Activated CD8-positive, alpha-beta memory T cell treated with anti-CD3 and anti-CD28 coated beads, Interleukin-2, amount 10 ng/mL, durations not matched to agents 7 days and 5 days (primary cell): ENCODE results near the gene OR8B4. TPM values are rescaled to one million over a fixed set of nuclear protein-coding genes. Genes with fewer than 3 reads are reported as not detected.
"Not testable (repeated sequence)": the region's sequence is repeated elsewhere in the genome, so short reads cannot be mapped to it uniquely, and the experiment has no call there.

Source experiments
- ATAC-seq: fragments of 150-1000 bp; cut with Tn5 transposase; one replicate; pipeline ENCODE4 v1.10.0; 2021; ENCODE audit warnings: moderate library complexity
- CTCF ChIA-PET: fragments of 350-600 bp; sonication (Branson Sonifier 250); formaldehyde crosslinking; loops from one replicate; lab custom pipeline; 2021; ENCODE audit warnings: antibody characterized with exemption; lab: Charles Lee
- DNase-seq: peaks from one replicate; pipeline ENCODE4 v3.0.0-alpha.2; 2020
- H3K27ac Mint-ChIP-seq: one replicate; pipeline ENCODE4 v1.8.0; 2021; ENCODE audit warnings: mild to moderate bottlenecking, mixed read lengths
- H3K27me3 Mint-ChIP-seq: one replicate; pipeline ENCODE4 v1.8.0; 2021; ENCODE audit warnings: mixed read lengths
- H3K36me3 Mint-ChIP-seq: one replicate; pipeline ENCODE4 v1.8.0; 2021; ENCODE audit warnings: mild to moderate bottlenecking, mixed read lengths
- H3K4me1 Mint-ChIP-seq: one replicate; pipeline ENCODE4 v1.8.0; 2021; ENCODE audit warnings: mixed read lengths
- H3K4me3 Mint-ChIP-seq: one replicate; pipeline ENCODE4 v1.8.0; 2021; ENCODE audit warnings: mild to moderate bottlenecking, moderate library complexity, mixed read lengths
- H3K9me3 Mint-ChIP-seq: one replicate; pipeline ENCODE4 v1.8.0; 2022; ENCODE audit warnings: low read depth, mixed read lengths
- total RNA-seq, 2 experiments: library from RNA; stranded (reverse); gene quantifications; one replicate each; pipeline ENCODE4 v1.2.3, GENCODE V29; 2021

Gene OR8B4, protein sequence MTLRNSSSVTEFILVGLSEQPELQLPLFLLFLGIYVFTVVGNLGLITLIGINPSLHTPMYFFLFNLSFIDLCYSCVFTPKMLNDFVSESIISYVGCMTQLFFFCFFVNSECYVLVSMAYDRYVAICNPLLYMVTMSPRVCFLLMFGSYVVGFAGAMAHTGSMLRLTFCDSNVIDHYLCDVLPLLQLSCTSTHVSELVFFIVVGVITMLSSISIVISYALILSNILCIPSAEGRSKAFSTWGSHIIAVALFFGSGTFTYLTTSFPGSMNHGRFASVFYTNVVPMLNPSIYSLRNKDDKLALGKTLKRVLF
- not detected for total RNA-seq

DNA sequence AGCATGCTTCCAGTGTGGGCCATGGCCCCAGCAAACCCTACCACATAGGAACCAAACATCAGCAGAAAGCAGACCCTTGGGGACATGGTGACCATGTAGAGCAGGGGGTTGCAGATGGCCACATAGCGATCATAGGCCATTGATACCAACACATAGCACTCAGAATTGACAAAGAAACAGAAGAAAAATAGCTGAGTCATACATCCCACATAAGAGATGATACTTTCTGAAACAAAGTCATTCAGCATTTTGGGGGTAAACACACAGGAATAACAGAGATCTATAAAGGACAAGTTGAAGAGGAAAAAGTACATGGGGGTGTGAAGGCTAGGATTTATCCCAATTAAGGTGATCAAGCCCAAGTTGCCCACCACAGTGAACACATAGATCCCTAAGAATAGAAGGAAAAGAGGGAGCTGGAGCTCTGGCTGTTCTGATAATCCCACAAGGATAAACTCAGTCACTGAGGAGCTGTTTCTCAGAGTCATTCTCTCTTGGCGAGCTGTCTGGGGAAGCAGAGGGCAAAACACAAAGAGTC lies at the start of gene OR8B4:
TSS of gene OR8B4 (minus strand) at position 488 of the 538 bp plus-strand sequence. CDS start at position 488, 0 bp downstream.
- CTCF ChIA-PET, result no interaction called here

DNA sequence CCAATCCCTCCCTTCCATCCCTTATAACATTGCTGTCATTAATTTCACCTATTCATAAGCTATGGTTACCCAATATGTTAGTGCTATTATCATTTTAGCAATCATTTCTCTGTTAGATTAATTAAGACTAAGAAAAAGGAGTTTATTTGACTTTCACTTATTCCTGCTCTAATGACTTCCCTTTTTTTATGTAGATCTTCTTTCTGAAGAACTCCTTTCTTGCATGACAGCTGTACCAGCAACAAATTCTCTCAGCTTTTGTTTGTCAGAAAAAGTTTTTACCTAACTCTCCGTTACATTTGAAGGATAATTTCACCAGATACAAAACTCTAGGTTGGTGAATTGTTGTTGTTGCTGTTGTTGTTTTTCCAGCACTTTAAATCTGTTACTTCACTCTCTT lies 49.4 kb upstream of the OR8B4 start:
- Mint-ChIP-seq H3K36me3 (no peaks in the 10 kb centered on the region), H3K9me3 (no peaks in the 10 kb centered on the region), H3K27ac (no peak overlapping the region), H3K4me1 (no peaks in the 10 kb centered on the region), H3K27me3 (peaks cover 4% of the 10 kb centered on the region), H3K4me3 (no peak overlapping the region)
- CTCF ChIA-PET, result no interaction called here
- ATAC-seq (no peak), DNase-seq (no peak)

More for the DNA sequence above, at the start of gene OR8B4:
- Mint-ChIP-seq H3K4me1 (no peaks in the 10 kb centered on the region), H3K27ac (no peak within 1 kb of the TSS), H3K9me3 (no peaks in the 10 kb centered on the region), H3K27me3 (peaks cover 2% of the 10 kb centered on the region), H3K4me3 (no peak within 1 kb of the TSS), H3K36me3 (no peaks in the 10 kb centered on the region)
- ATAC-seq, result no peak
- no peak for DNase-seq

DNA sequence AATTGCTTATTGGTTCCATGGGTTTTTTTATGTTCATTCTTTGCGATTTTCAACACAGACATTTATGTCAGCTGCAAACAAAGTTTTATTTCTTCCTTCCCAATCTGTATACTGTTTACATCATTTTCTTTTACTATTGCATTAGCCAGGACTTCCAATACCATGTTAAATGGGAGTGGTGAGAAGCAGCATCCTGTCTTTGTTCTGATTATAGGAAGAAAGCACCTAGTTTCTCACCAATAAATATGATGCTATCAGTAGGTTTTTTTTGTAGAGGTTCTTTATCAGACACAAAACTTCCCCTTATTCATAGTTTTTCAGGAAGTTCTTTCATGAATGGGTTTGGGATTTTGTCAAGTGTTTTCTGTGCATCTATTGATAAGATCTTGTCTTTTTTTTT lies 48.8 kb upstream of the OR8B4 start:
- CTCF ChIA-PET, result no interaction called here
- H3K36me3 Mint-ChIP-seq, result no peaks in the 10 kb centered on the region
- H3K4me3 Mint-ChIP-seq, result no peak overlapping the region
- peaks cover 4% of the 10 kb centered on the region for H3K27me3 Mint-ChIP-seq
- no peaks in the 10 kb centered on the region for H3K9me3 Mint-ChIP-seq
- no peaks in the 10 kb centered on the region for H3K4me1 Mint-ChIP-seq
- DNase-seq, result no peak
- ATAC-seq, result no peak
- H3K27ac Mint-ChIP-seq, result no peak overlapping the region

DNA sequence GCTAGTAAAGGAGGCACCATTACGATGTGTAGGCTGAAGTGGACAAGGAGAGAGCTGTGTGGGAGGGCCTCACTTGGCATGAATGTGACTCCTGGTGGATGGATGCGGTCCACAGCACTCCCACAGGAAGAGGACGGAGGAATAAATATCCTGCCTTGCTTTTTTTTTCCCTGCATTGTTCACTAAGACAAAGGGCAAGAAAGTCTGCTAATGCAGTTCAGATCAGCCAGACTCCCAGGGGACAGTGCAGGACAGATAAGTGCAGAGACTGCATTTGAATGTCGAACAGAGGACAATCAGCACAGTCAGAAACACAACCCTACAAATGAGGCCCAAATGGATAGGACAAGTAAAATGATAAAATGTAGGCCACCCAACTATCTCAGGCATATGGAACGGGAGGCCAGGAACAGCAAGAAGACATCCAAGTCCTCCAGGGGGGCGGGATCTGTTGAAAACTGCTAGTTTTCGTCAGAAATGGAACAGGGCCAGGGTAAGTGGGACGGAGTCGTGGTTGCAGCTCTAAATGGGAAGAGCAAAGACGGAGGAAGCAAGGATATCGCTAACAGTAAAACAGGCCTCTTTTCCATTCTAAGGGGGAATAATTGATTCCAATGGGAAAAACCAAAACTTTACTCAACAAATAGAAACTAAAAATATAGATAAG lies 46.0 kb upstream of the OR8B4 start:
- Mint-ChIP-seq H3K4me1 (no peaks in the 10 kb centered on the region), H3K27ac (no peak overlapping the region), H3K27me3 (peaks cover 4% of the 10 kb centered on the region), H3K9me3 (no peaks in the 10 kb centered on the region), H3K4me3 (no peak overlapping the region), H3K36me3 (no peaks in the 10 kb centered on the region)
- ATAC-seq, result no peak
- no peak for DNase-seq
- CTCF ChIA-PET, result no interaction called here

DNA sequence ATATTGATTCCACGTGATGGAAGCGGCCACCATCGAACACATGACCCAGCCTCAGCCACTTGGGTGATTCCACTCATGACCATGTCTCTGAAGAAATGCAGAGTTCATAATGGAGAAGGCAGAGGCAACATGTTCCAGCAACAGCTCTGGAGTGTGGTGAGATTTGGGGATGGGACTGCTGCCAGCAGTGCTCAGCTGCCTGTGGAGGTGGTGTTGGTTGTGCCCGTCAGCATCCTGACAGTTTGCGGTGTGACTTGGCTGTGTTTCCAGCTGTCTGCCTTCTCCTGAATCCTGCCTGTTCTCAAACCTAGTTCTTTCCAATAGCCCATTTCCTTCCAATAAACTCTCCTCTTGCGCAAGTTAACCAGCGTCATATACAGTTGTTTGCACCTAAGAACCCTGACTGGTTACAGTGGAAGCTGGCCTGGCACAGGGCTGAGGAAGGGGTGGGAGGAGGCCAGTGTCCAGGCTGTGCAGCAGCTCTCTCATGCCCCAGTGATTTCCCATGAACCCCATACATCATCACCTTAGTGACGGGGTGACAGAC lies 42.8 kb upstream of the OR8B4 start:
- Mint-ChIP-seq H3K9me3 (no peaks in the 10 kb centered on the region), H3K27me3 (peaks cover 3% of the 10 kb centered on the region), H3K4me3 (no peak overlapping the region), H3K36me3 (no peaks in the 10 kb centered on the region), H3K4me1 (no peaks in the 10 kb centered on the region), H3K27ac (no peak overlapping the region)
- DNase-seq, result no peak
- no peak for ATAC-seq
- CTCF ChIA-PET, result no interaction called here

DNA sequence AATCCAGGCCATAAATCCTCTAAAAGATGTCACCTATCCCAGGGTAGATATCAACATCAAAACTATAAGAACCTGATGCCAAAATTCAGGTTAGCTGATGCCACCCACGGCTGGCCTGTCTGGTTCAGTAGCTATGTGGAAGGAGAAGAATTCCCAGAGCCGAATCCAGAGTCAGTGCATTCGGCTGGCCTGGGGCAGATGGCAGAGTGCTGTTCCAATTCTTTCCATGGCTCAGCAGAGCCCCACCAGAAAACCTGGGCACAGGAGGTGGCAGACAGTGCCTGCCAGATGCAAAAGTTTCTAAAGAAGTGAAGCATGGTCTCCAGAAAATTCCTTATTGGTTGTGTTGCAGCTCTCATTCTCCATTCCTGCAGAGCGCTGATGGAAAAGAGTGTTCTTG lies 40.7 kb upstream of the OR8B4 start:
- ATAC-seq (no peak), DNase-seq (no peak)
- Mint-ChIP-seq H3K27me3 (no peaks in the 10 kb centered on the region), H3K4me3 (no peak overlapping the region), H3K27ac (no peak overlapping the region), H3K36me3 (no peaks in the 10 kb centered on the region), H3K4me1 (no peaks in the 10 kb centered on the region), H3K9me3 (no peaks in the 10 kb centered on the region)
- CTCF ChIA-PET, result no interaction called here

DNA sequence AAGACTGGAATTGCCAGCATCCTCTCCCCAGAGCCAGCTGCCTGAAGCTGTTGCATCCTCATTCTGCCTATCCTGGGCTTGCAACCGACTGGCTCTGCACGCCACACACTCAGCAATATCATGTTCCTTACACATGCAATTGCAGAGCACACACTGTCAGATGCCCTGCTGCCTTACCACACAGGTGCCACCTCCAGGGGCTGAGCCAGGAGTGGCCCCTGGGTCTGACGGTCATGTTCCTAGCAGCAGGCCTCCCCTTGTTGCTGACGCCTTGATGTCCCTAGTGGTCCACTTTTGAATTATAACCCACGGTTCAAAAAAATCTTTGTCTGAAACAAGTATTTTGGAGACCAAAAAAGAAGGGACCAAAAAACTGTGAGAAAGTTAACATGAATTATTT lies 39.3 kb upstream of the OR8B4 start:
- H3K4me3 Mint-ChIP-seq, result no peak overlapping the region
- CTCF ChIA-PET, result no interaction called here
- ATAC-seq (no peak), DNase-seq (no peak)
- no peaks in the 10 kb centered on the region for H3K36me3 Mint-ChIP-seq
- H3K4me1 Mint-ChIP-seq, result no peaks in the 10 kb centered on the region
- no peaks in the 10 kb centered on the region for H3K27me3 Mint-ChIP-seq
- no peaks in the 10 kb centered on the region for H3K9me3 Mint-ChIP-seq
- no peak overlapping the region for H3K27ac Mint-ChIP-seq

DNA sequence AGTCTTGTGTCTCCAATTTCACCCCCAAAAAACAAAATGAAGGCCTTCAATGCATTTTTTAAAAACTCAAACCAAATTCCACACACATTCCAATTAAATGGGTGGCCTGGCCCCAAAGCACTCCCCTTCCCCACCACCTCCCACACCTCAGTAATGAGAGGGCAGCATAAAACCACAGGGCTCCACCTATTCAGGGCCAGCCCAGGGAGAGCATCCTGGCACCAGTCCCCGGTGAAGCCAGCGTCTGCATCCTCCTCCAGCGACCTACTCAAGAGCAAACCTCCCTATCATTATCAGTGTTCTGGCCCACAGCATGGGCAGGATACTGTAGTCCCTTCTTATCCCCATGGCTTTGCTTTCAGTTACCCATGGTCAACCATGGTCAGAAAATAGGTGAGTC lies 38.7 kb upstream of the OR8B4 start:
- no peak overlapping the region for H3K27ac Mint-ChIP-seq
- H3K9me3 Mint-ChIP-seq, result no peaks in the 10 kb centered on the region
- CTCF ChIA-PET, result no interaction called here
- H3K27me3 Mint-ChIP-seq, result no peaks in the 10 kb centered on the region
- H3K4me3 Mint-ChIP-seq, result no peak overlapping the region
- ATAC-seq, result no peak
- H3K36me3 Mint-ChIP-seq, result no peaks in the 10 kb centered on the region
- H3K4me1 Mint-ChIP-seq, result no peaks in the 10 kb centered on the region
- no peak for DNase-seq

DNA sequence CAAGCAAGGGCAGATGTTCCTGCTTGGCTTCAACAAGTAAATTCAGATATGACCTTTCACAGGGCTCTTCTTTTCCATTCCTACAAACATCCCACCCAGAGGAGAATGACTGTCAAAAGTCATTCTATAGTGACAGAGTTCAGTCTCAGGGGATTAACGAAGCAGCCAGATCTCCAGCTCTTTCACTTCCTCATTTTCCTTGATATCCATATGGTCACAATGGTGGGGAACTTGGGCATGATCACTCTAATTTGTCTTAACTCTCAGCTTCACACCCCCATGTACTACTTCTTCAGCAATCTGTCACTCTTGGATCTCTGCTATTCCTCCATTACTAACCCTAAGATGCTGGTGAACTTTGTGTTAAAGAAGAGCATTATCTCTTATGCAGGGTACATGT lies 35.8 kb upstream of the OR8B4 start:
- H3K4me1 Mint-ChIP-seq, result no peaks in the 10 kb centered on the region
- H3K9me3 Mint-ChIP-seq, result no peaks in the 10 kb centered on the region
- no peaks in the 10 kb centered on the region for H3K27me3 Mint-ChIP-seq
- H3K4me3 Mint-ChIP-seq, result no peak overlapping the region
- CTCF ChIA-PET, result no interaction called here
- ATAC-seq (no peak), DNase-seq (no peak)
- H3K27ac Mint-ChIP-seq, result no peak overlapping the region
- no peaks in the 10 kb centered on the region for H3K36me3 Mint-ChIP-seq

DNA sequence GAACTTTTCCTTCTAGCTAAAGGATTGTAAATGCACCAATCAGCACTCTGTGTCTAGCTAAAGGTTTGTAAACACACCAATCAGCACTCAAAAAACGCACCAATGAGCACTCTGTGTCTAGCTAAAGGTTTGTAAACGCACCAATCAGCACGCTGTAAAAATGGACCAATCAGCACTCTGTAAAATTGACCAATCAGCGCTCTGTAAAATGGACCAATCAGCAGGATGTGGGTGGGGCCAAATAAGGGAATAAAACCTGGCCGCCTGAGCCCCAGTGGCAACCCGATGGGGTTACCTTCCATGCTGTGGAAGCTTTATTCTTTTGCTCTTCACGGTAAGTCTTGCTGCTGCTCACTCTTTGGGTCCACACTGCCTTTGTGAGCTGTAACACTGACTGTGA lies 34.7 kb upstream of the OR8B4 start:
- H3K9me3 Mint-ChIP-seq, H3K36me3 Mint-ChIP-seq, ATAC-seq, H3K27me3 Mint-ChIP-seq, DNase-seq, H3K27ac Mint-ChIP-seq, CTCF ChIA-PET, H3K4me1 Mint-ChIP-seq, H3K4me3 Mint-ChIP-seq: not testable (repeated sequence)

DNA sequence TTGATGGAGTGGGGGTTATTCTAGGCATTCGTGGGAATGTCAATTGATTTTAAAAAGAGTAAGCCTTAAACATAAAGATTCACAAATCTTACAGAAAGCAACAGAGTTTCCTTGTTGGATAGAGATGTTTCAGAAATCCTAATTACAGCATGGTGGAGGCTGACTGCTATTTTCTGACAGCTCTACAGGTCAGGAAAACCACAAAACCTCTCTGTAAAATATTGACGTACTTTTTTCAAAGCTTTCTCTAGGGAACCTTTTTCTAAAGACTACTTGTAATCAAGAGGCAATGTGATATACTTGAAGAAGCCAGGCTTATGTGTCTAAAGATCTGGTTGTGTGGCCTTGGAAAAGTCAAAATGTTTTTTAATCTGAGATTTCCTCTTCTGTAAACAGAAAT lies 29.9 kb upstream of the OR8B4 start:
- CTCF ChIA-PET, result no interaction called here
- Mint-ChIP-seq H3K4me3 (no peak overlapping the region), H3K4me1 (no peaks in the 10 kb centered on the region), H3K9me3 (no peaks in the 10 kb centered on the region), H3K27ac (no peak overlapping the region), H3K27me3 (no peaks in the 10 kb centered on the region), H3K36me3 (no peaks in the 10 kb centered on the region)
- DNase-seq (no peak), ATAC-seq (no peak)

DNA sequence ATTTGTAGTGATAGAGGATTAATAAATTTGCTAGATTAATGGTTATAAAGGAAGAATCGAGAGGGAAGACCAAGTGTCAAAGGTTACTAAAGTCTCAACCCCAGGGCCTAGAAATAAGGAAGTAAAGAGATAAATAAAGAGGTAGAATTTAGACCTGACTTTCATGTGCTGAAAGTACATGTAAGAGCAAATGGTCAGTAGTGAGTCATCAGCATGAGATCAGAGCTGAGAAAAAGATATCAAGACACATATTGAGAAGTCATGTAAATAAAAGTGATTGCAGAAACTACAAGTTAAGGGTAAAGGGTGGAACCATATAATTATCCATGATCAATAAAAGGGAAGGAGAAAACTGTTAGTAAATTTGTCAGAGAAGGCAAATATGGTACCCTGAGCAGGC lies 22.2 kb upstream of the OR8B4 start:
- CTCF ChIA-PET, result no interaction called here
- no peak for ATAC-seq
- Mint-ChIP-seq H3K9me3 (no peaks in the 10 kb centered on the region), H3K27ac (no peak overlapping the region), H3K36me3 (no peaks in the 10 kb centered on the region), H3K27me3 (no peaks in the 10 kb centered on the region), H3K4me3 (no peak overlapping the region), H3K4me1 (no peaks in the 10 kb centered on the region)
- DNase-seq, result no peak

DNA sequence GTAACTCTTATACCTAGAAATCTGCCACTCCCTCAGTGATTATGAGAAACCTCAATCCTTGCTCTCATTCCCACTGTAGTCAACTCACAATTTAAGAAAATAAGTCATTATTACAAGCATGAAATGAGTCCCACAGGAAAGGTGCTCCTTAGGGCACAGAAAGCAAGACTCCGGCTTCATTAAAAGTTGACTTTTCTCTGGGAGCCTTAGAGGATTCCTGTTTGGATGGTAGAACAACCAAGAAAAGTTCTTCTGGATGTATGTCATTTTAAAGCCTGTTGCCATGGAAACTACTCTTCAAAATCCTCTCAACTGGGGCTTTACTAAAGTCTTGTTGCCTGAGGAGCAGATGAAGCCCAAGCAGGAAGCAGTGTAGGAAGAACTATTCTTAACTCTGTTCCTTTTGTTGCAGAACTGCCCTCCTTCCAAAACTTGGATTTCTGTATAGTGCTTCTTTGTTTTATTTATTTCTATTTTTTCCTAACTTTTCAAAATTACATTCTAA lies 21.0 kb upstream of the OR8B4 start, which contains the start of gene OR8B8:
TSS of gene OR8B8 (minus strand) at position 51 of the 505 bp plus-strand sequence. CDS start 4,611 bp downstream, outside the sequence.
- H3K36me3 Mint-ChIP-seq, result no peaks in the 10 kb centered on the region
- ATAC-seq (no peak), DNase-seq (no peak)
- CTCF ChIA-PET, result no interaction called here
- H3K27ac Mint-ChIP-seq, result no peak within 1 kb of the TSS
- no peaks in the 10 kb centered on the region for H3K9me3 Mint-ChIP-seq
- H3K4me1 Mint-ChIP-seq, result no peaks in the 10 kb centered on the region
- H3K4me3 Mint-ChIP-seq, result no peak within 1 kb of the TSS
- H3K27me3 Mint-ChIP-seq, result no peaks in the 10 kb centered on the region

DNA sequence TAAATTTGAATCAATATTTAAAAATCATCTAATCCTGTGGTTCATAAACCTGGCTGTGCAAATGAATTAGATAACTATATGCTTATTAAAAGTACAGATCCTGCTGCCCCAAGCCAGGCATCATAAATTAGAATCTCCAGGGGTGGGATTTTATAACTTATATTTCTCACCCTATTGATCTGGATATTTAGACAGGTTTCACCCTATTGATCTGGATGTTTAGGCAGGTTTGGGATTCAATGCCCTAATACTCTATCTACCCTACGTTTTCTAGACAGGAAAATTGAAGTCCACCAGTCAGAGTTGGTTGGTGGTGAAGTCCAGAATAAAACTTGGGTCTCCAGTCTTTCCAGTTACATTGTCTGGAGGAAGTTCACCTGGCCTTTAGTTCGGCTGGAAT lies 18.2 kb upstream of the OR8B4 start:
- no peak for DNase-seq
- H3K27me3 Mint-ChIP-seq, result no peaks in the 10 kb centered on the region
- no peaks in the 10 kb centered on the region for H3K36me3 Mint-ChIP-seq
- ATAC-seq, result no peak
- H3K27ac Mint-ChIP-seq, result no peak overlapping the region
- H3K4me1 Mint-ChIP-seq, result no peaks in the 10 kb centered on the region
- H3K9me3 Mint-ChIP-seq, result no peaks in the 10 kb centered on the region
- CTCF ChIA-PET, result no interaction called here
- no peak overlapping the region for H3K4me3 Mint-ChIP-seq
